Gastrocnemius medialis (tissue), 4 donors: ENCODE measurements around the gene SH3TC1. TPM values are rescaled to one million over a fixed set of nuclear protein-coding genes. Genes with fewer than 3 reads are reported as not detected.

ENCODE experiments used
- ATAC-seq, 2 donors: fragments of 150-250 bp; one replicate each; pipeline ENCODE4 v1.9.1; 2016
- DNase-seq, 2 donors: peaks; one replicate each; pipeline ENCODE4 v3.0.0-alpha.2; 2019
- H3K27ac ChIP-seq, 4 donors: fragments of 200-600 bp; sonication (generic); 1 replicate in 1 of 4; 2 replicates in 3 of 4; pipeline ENCODE4 v1.5.1; 2016 to 2018; ENCODE audit warnings: mild to moderate bottlenecking in 2 of 4, moderate library complexity in 1 of 4
- H3K27me3 ChIP-seq, 3 donors: fragments of 200-600 bp; sonication (generic) in 2 of 3; 1 replicate in 1 of 3; 2 replicates in 2 of 3; pipeline versions ENCODE4 v1.5.1 to v1.6.0; 2016 to 2019; ENCODE audit warnings: mild to moderate bottlenecking in 1 of 3, moderate library complexity in 1 of 3
- H3K36me3 ChIP-seq, 2 donors: fragments of 200-600 bp; sonication (generic) in 1 of 2; one replicate each; pipeline ENCODE4 v1.5.1; 2017 to 2018
- H3K4me1 ChIP-seq, 2 donors: fragments of 200-600 bp; sonication (generic) in 1 of 2; one replicate each; pipeline ENCODE4 v1.5.1; 2016 to 2017; ENCODE audit warnings: mild to moderate bottlenecking in 2 of 2
- H3K4me3 ChIP-seq, 4 donors: fragments of 200-600 bp; sonication (generic) in 3 of 4; 1 replicate in 1 of 4; 2 replicates in 3 of 4; pipeline ENCODE4 v1.5.1; 2016 to 2019; ENCODE audit warnings: mild to moderate bottlenecking in 2 of 4
- H3K9me3 ChIP-seq, 3 donors: fragments of 200-600 bp; sonication (generic) in 2 of 3; 1 replicate in 1 of 3; 2 replicates in 2 of 3; pipeline ENCODE4 v1.5.1; 2016 to 2019
- CTCF ChIP-seq, 5 experiments: fragments of 450-650 bp in 3 of 5; fragments of 200-600 bp in 2 of 5; sonication (generic) in 2 of 5; IDR thresholded peaks in 4 of 5; conservative IDR thresholded peaks in 1 of 5; 1 replicate in 4 of 5; 2 replicates in 1 of 5; pipeline ENCODE4 v1.5.1; 2016 to 2019; ENCODE audit warnings: antibody characterized with exemption in 5 of 5, mild to moderate bottlenecking in 3 of 5, moderate library complexity in 3 of 5
- POLR2A ChIP-seq, 2 donors: fragments of 450-650 bp; IDR thresholded peaks; one replicate each; pipeline ENCODE4 v1.6.1; 2017; ENCODE audit warnings: antibody characterized with exemption in 2 of 2, mild to moderate bottlenecking in 2 of 2, moderate library complexity in 2 of 2
- in situ Hi-C, 4 donors: fragments of 200-750 bp; cut with MboI; loops; one replicate each; pipeline versions ENCODE4 v1.15.0 to v1.8.0; 2017; ENCODE audit warnings: low sequenced_read_pairs in 4 of 4
- intact Hi-C: fragments of 100-400 bp; cut with DNase I; formaldehyde crosslinking; loops from one replicate; pipeline ENCODE4 v1.15.1; 2023; ENCODE audit warnings: low total_unique reads
- total RNA-seq, 4 donors: library from RNA; depleted of rRNA; stranded (reverse); fragments of >200 nt; gene quantifications; one replicate each; pipeline versions ENCODE4 v1.1.0 to v1.2.3, GENCODE V29; 2016

SH3TC1 gene
- total RNA-seq, 4 donors from 2014 or later: 2.9 to 8.5 (median 5.8) TPM

DNA sequence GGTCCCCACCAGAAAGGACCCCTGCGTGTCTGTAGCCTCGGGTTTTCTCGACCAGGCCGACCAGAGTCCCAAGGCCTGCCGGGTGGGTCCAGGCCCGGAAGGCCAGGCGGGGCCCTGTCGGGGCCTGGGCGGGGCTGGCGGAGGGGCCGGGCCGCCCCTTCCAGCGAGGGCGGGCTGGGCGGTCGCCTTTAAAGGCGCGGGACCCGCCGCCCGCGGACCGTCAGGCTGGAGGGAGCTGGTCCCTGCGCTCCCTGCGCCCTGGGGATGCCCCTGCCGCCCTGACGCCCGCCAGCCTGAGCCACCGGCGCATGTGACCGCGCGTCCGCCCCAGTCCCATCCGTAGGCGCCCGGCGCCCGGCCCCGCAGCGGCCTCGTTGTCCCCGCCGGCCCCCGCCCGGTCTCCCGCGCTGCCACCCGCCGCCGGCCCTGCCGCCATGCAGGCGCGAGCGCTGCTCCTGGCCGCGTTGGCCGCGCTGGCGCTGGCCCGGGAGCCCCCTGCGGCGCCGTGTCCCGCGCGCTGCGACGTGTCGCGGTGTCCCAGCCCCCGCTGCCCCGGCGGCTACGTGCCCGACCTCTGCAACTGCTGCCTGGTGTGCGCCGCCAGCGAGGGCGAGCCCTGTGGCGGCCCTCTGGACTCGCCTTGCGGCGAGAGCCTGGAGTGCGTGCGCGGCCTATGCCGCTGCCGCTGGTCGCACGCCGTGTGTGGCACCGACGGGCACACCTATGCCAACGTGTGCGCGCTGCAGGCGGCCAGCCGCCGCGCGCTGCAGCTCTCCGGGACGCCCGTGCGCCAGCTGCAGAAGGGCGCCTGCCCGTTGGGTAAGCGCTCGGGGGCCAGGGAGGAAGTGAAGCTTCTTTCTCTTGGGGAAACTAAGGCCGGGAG lies 70.7 kb downstream of the SH3TC1 start, which contains the start of gene HTRA3:
HTRA3 (plus strand) TSS at position 220 of the 883 bp plus-strand sequence; CDS start at position 435, 215 bp downstream.
- in situ Hi-C loops (no loop called here), intact Hi-C loops (no loop called here)
- ATAC-seq (peak; percentile 13 to 43), DNase-seq (peak in 1 of 2 donors; percentile 40)
- no peak for TF ChIP-seq CTCF (IDR thresholded peaks at IDR 0.05 in 4 of 5, conservative IDR thresholded peaks at IDR 0.05 in 1 of 5)
- peak; percentile 61 to 73 for TF ChIP-seq POLR2A (IDR thresholded peaks at IDR 0.05)
- no peaks in the 10 kb centered on the region for H3K27me3 ChIP-seq
- H3K27ac ChIP-seq: peak within 1 kb of the TSS; percentile 10 to 61 (median 27)
- peak within 1 kb of the TSS; percentile 39 to 55 (median 50) for H3K4me3 ChIP-seq
- peaks cover 5 to 18% of the 10 kb centered on the region in 2 donors for H3K4me1 ChIP-seq
- H3K36me3 ChIP-seq: no peaks in the 10 kb centered on the region
- H3K9me3 ChIP-seq: no peaks in the 10 kb centered on the region

- no peak for ATAC-seq
These were observed 71.3 kb downstream of the SH3TC1 start for GRCh38 chr4:8270418-8270771.

DNA sequence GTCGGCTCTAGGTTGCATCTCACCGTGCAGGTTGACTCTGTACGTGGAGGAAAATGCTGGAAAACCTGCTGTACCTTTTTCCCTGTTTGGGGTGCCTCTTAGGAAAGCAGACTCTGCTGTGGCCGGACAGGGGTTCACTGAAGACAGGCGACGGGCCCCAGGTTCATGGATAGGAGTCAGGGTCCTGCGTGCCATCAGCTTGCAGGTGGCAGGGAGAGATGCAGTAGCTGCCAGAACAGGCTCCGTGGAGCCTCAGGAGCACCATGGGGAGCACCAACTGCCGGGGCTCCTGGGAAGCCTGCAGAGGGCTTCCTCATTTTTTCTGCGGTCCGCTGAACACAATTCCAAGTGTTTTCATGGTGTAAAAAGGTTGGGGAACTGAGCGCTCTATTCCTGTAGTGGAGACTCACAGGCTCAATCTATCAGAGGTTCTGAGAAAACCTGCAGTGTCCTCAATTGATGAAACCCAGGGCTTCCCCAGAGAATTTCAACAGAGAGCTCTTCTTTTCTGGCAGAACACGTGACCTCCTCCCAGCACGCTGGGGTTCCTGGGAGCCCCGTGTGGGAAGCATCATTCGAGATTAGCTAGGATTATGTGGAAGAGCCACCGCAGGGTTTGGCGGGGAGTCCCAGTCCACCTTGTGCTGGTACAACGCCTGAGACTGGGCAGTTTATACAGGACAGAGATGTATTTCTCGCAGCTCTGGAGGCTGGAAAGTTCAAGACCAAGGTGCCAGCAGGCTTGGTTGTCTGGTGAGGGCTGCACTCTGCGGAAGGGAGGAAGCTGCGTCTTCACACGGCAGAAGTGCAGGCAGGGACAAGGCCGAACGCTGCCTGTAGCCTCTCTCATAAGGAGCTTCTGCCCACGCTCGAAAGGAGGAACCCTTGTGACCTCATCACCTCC lies 72.1 kb downstream of the SH3TC1 start:
- in situ Hi-C loops: no loop called here
- H3K4me1 ChIP-seq: peaks cover 18 to 31% of the 10 kb centered on the region in 2 donors
- ATAC-seq (no peak), DNase-seq (no peak)
- intact Hi-C loops: no loop called here
- no peaks in the 10 kb centered on the region for H3K36me3 ChIP-seq
- no peaks in the 10 kb centered on the region for H3K27me3 ChIP-seq
- no peaks in the 10 kb centered on the region for H3K9me3 ChIP-seq
- H3K27ac ChIP-seq: peak overlapping the region in 3 of 4 donors; percentile 10 to 32 (median 16)
- TF ChIP-seq CTCF (IDR thresholded peaks at IDR 0.05 in 4 of 5, conservative IDR thresholded peaks at IDR 0.05 in 1 of 5): no peak
- TF ChIP-seq POLR2A (IDR thresholded peaks at IDR 0.05): no peak
- H3K4me3 ChIP-seq: peak overlapping the region in 3 of 4 donors; percentile 39 to 51 (median 49)

More at GRCh38 chr4:8270418-8270771, 71.3 kb downstream of the SH3TC1 start:
- H3K36me3 ChIP-seq: no peaks in the 10 kb centered on the region
- in situ Hi-C loops: no loop called here
- H3K27ac ChIP-seq: peak overlapping the region; percentile 10 to 48 (median 24)
- DNase-seq: no peak
- intact Hi-C loops: no loop called here
- TF ChIP-seq POLR2A (IDR thresholded peaks at IDR 0.05) (no peak), CTCF (IDR thresholded peaks at IDR 0.05 in 4 of 5, conservative IDR thresholded peaks at IDR 0.05 in 1 of 5) (no peak)
- no peaks in the 10 kb centered on the region for H3K27me3 ChIP-seq
- no peaks in the 10 kb centered on the region for H3K9me3 ChIP-seq
- peaks cover 10 to 24% of the 10 kb centered on the region in 2 donors for H3K4me1 ChIP-seq
- peak overlapping the region; percentile 39 to 55 (median 50) for H3K4me3 ChIP-seq

GRCh38 chr4:8271821-8272220 lies 72.7 kb downstream of the SH3TC1 start:
- peaks cover 25 to 38% of the 10 kb centered on the region in 2 donors for H3K4me1 ChIP-seq
- ATAC-seq (no peak), DNase-seq (no peak)
- intact Hi-C loops: no loop called here
- H3K27ac ChIP-seq: peak overlapping the region in 2 of 4 donors; percentile 13 to 32
- in situ Hi-C loops: no loop called here
- no peak for TF ChIP-seq POLR2A (IDR thresholded peaks at IDR 0.05)
- no peak for TF ChIP-seq CTCF (IDR thresholded peaks at IDR 0.05 in 4 of 5, conservative IDR thresholded peaks at IDR 0.05 in 1 of 5)
- H3K9me3 ChIP-seq: no peaks in the 10 kb centered on the region
- H3K36me3 ChIP-seq: no peaks in the 10 kb centered on the region
- H3K4me3 ChIP-seq: peak overlapping the region in 2 of 4 donors; percentile 39 to 49
- H3K27me3 ChIP-seq: no peaks in the 10 kb centered on the region
